Colonic mucosa (tissue), 4 donors: ENCODE measurements around the gene ZBTB20. TPM values are rescaled to one million over a fixed set of nuclear protein-coding genes. Genes with fewer than 3 reads are reported as not detected.

Source experiments
- DNase-seq: peaks from one replicate; pipeline ENCODE4 v3.0.0-alpha.2; 2020
- H3K27ac ChIP-seq: fragments of 200-600 bp; one replicate; pipeline ENCODE4 v1.8.0; 2021
- H3K27me3 ChIP-seq: fragments of 200-600 bp; one replicate; pipeline ENCODE4 v1.8.0; 2021
- H3K36me3 ChIP-seq: fragments of 200-600 bp; one replicate; pipeline ENCODE4 v1.8.0; 2021
- H3K4me1 ChIP-seq: fragments of 200-600 bp; one replicate; pipeline ENCODE4 v1.8.0; 2021; ENCODE audit warnings: mild to moderate bottlenecking
- H3K4me3 ChIP-seq: fragments of 200-600 bp; one replicate; pipeline ENCODE4 v1.8.0; 2021
- H3K9ac ChIP-seq, 2 donors: one replicate each; pipeline ENCODE4 v1.7.0; 2013; ENCODE audit warnings: control low read depth in 2 of 2, low read depth in 2 of 2, low read length in 2 of 2
- H3K9me3 ChIP-seq: fragments of 200-600 bp; one replicate; pipeline ENCODE4 v1.8.0; 2021
- intact Hi-C: fragments of 100-400 bp; cut with DNase I; formaldehyde crosslinking; loops from one replicate; pipeline ENCODE4 v1.14.1; 2022
- total RNA-seq, 2 donors: library from RNA; stranded (reverse); fragmentation: NEBNext Ultra II Directional in 1 of 2; extraction: Animal tissue kit (Norgen Biotek cat#: 25700) in 1 of 2; gene quantifications; one replicate each; pipeline ENCODE4 v1.2.1, GENCODE V29; 2021
- TF ChIP-seq, protein P1 (sequence below): fragments of 200-600 bp; IDR thresholded peaks from one replicate; pipeline ENCODE4 v1.8.0; 2022; ENCODE audit warnings: antibody characterized with exemption, mild to moderate bottlenecking
- donor health status: healthy.
- donor health status: DM: no; HTN: no; CAD: no.
- donor health status: DM: no; HTN: no; CAD: no.

ZBTB20 gene
- total RNA-seq, 2 donors from 2014 or later = 12.7 to 21.2 TPM

DNA sequence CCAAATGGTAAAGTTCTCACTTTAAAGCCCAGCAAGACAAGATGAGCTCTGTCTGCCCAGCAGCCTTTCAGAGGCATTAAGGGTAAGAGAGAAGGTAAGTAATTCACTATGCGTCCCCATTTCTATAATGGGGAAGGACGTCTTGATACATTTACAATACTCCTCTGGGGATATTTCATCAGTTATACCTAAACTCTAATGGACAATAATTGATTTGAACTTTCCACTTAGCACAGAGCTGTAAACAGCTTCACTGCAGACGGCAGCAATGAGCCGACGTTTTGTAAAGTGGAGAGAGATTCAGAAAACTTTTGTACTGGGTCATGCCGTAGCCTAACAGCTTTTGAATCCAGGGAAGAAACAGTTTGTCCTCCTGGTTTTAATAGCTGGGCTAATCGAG is 725.9 kb downstream of the ZBTB20 start:
- Histone ChIP-seq H3K27me3 (no peaks in the 10 kb centered on the region), H3K27ac (no peak overlapping the region), H3K9ac (no peak overlapping the region), H3K9me3 (no peaks in the 10 kb centered on the region), H3K4me1 (no peaks in the 10 kb centered on the region), H3K4me3 (no peak overlapping the region), H3K36me3 (no peaks in the 10 kb centered on the region)
- intact Hi-C loops = no loop called here
- TF ChIP-seq, protein P1, sequence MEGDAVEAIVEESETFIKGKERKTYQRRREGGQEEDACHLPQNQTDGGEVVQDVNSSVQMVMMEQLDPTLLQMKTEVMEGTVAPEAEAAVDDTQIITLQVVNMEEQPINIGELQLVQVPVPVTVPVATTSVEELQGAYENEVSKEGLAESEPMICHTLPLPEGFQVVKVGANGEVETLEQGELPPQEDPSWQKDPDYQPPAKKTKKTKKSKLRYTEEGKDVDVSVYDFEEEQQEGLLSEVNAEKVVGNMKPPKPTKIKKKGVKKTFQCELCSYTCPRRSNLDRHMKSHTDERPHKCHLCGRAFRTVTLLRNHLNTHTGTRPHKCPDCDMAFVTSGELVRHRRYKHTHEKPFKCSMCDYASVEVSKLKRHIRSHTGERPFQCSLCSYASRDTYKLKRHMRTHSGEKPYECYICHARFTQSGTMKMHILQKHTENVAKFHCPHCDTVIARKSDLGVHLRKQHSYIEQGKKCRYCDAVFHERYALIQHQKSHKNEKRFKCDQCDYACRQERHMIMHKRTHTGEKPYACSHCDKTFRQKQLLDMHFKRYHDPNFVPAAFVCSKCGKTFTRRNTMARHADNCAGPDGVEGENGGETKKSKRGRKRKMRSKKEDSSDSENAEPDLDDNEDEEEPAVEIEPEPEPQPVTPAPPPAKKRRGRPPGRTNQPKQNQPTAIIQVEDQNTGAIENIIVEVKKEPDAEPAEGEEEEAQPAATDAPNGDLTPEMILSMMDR = no peak
- DNase-seq = no peak

DNA sequence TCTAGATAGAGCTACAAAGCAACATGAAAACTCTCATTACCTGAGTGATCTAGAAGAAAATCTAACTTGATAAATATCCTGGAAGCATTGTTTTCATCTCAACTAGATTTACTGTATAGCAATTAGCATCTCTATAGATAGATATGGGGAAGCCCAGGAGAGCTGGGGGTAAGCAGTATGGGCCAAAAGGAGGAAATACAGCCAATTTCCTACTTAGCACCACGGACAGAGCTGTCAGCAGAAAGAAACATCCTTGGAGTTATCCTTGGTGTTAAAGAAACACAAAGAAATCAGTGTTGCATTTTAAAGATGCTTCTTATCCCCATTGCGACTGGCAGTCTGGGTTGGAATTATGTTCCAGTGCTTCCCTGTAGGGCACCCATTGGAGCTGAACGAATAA is 727.0 kb downstream of the ZBTB20 start:
- H3K4me1 ChIP-seq = no peaks in the 10 kb centered on the region
- H3K4me3 ChIP-seq = no peak overlapping the region
- DNase-seq = no peak
- H3K9ac ChIP-seq = no peak overlapping the region
- H3K27ac ChIP-seq = no peak overlapping the region
- no peaks in the 10 kb centered on the region for H3K27me3 ChIP-seq
- intact Hi-C loops = no loop called here
- TF ChIP-seq, protein P1 = no peak
- H3K36me3 ChIP-seq = no peaks in the 10 kb centered on the region
- H3K9me3 ChIP-seq = no peaks in the 10 kb centered on the region

DNA sequence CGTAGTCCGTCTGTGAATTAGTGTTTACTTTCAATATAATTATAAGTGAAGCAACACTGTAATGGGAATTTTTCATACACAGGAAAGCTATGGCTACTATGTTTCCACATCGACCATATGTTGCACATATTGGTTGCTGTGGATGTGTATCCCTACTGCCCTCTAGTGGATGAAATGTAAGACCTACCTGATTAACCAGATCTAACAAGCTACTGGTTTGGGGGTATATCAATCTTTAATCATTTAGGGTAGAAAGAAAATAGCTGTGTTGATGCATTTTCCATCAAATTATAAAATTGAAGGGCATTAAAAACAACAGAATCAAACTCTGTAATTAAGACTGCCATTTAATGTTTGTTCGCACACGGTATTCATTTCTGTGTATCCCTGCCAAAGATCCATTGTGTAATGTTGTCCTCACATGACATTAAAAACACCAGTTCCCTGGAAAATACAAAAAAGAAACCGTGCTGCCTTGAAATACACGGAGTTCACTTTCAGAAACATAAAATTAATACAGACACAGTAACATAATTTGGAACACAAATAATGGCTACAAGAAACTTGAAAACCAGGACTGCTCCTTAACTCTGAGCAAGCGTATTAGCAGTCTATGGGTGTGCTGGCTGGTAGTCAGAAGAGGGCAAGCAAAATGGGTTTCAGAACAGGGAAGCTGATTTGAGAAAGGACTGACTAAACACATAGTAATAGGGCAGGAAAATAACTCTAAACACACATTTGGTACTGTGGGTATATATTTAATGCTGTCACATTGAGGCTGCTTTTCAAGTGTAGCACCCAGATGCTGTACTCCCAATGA is 728.2 kb downstream of the ZBTB20 start:
- no peaks in the 10 kb centered on the region for H3K9me3 ChIP-seq
- TF ChIP-seq, protein P1 = peak; percentile 83
- DNase-seq = no peak
- no peak overlapping the region for H3K27ac ChIP-seq
- intact Hi-C loops = no loop called here
- no peaks in the 10 kb centered on the region for H3K27me3 ChIP-seq
- H3K4me3 ChIP-seq = no peak overlapping the region
- no peaks in the 10 kb centered on the region for H3K4me1 ChIP-seq
- H3K9ac ChIP-seq = no peak overlapping the region
- no peaks in the 10 kb centered on the region for H3K36me3 ChIP-seq

DNA sequence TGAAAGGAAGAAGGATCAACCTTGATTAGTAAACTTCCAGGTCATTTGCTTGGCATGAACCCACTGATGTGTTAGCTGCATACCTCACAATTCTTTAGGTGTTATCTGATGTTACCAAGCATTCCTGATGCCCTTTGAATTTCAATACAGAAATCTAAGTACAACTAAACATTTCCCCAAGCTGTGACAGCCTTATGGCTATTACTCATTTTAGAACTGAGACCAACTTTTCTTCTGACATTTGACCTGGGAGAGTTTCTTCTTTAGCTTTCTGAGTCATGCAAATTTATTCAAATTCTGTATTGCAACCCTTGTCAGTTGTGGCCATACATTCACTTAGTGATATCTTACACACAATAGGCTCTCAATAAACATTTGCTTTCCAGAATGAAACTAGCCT is 729.0 kb downstream of the ZBTB20 start:
- Histone ChIP-seq H3K9me3 (no peaks in the 10 kb centered on the region), H3K9ac (no peak overlapping the region), H3K27me3 (no peaks in the 10 kb centered on the region), H3K27ac (no peak overlapping the region), H3K4me1 (no peaks in the 10 kb centered on the region), H3K4me3 (no peak overlapping the region), H3K36me3 (no peaks in the 10 kb centered on the region)
- intact Hi-C loops = no loop called here
- TF ChIP-seq, protein P1 = no peak
- DNase-seq = no peak

DNA sequence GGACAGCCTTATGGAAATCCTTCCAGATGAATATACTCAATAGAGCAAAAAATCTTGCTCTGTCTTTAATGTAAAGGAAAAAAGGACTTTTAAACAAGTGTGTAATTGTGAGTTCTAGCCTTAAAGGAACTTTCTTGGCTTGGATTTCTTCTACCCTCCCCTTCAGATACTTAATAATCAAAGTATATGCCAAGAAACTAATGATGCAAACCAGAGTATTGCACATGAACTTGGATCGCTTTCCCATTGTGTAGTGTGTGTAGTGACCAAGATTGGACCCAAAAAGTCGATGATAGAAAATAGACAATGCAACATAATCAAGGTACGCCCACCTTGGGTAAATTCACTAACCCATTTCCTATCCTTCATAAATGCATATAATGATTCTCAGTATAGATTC is 729.4 kb downstream of the ZBTB20 start:
- Histone ChIP-seq H3K4me1 (no peaks in the 10 kb centered on the region), H3K9me3 (no peaks in the 10 kb centered on the region), H3K36me3 (no peaks in the 10 kb centered on the region), H3K4me3 (no peak overlapping the region), H3K27me3 (no peaks in the 10 kb centered on the region), H3K9ac (no peak overlapping the region), H3K27ac (no peak overlapping the region)
- TF ChIP-seq, protein P1 = no peak
- intact Hi-C loops = no loop called here
- DNase-seq = no peak
